ENCODE measurements around the gene MFSD11. TPM values are rescaled to one million over a fixed set of nuclear protein-coding genes. Genes with fewer than 3 reads are reported as not detected.

MFSD11 gene
- total RNA-seq, 1 experiment from 2014 or later = 40.4 TPM

DNA sequence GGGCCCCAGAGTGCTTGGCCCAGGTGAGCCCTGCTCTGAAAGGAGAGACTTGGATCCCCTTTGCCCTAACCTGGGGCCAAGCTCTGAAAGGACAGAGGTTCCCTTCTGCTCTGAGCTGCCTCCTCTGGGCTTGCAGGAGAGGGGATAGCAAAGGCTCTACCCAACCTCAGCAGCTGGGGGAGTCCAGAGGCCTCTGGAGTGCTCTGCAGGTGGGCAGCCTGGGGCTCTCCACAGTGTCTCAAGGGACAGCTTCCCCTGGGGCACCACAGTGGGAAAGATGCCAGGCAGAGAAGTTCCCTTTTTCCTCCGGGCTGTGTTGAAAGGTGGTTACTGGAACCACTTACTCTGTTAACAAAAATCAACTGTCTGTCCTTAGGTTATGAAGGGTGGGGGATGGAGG, 82.1 kb downstream of the MFSD11 start:
- no peaks in the 10 kb centered on the region for H3K27me3 Mint-ChIP-seq (ENCODE audit: insufficient read depth, unreplicated experiment)
- no peaks in the 10 kb centered on the region for H3K9me3 Mint-ChIP-seq (ENCODE audit: unreplicated experiment)
- ChIA-PET POLR2A (no interaction called here), CTCF (interaction anchor here (0.5 kb wide), 1 partner anchor 244 kb away, joined by 4 read pairs; no protein-coding TSS in a partner anchor)
- TF ChIP-seq, protein P1, sequence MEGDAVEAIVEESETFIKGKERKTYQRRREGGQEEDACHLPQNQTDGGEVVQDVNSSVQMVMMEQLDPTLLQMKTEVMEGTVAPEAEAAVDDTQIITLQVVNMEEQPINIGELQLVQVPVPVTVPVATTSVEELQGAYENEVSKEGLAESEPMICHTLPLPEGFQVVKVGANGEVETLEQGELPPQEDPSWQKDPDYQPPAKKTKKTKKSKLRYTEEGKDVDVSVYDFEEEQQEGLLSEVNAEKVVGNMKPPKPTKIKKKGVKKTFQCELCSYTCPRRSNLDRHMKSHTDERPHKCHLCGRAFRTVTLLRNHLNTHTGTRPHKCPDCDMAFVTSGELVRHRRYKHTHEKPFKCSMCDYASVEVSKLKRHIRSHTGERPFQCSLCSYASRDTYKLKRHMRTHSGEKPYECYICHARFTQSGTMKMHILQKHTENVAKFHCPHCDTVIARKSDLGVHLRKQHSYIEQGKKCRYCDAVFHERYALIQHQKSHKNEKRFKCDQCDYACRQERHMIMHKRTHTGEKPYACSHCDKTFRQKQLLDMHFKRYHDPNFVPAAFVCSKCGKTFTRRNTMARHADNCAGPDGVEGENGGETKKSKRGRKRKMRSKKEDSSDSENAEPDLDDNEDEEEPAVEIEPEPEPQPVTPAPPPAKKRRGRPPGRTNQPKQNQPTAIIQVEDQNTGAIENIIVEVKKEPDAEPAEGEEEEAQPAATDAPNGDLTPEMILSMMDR (IDR thresholded peaks at IDR 0.05; ENCODE audit: insufficient read depth in 1 of 2, low read depth in 1 of 2, low read length in 1 of 2, severe bottlenecking in 1 of 2, unreplicated experiment in 1 of 2) = no peak
- Histone ChIP-seq H3K27me3 (replicated peaks; ENCODE audit: control insufficient read depth, insufficient read depth, low read length) (no peaks in the 10 kb centered on the region), H3K36me3 (ENCODE audit: control insufficient read depth, insufficient read depth, low read length) (no peaks in the 10 kb centered on the region), H3K4me3 (ENCODE audit: low read depth, low read length) (no peak overlapping the region), H3K9me3 (no peaks in the 10 kb centered on the region), H3K4me1 (no peaks in the 10 kb centered on the region)
- H3K36me3 Mint-ChIP-seq (ENCODE audit: insufficient read depth, unreplicated experiment) = no peaks in the 10 kb centered on the region
- H3K4me3 Mint-ChIP-seq (ENCODE audit: unreplicated experiment) = no peak overlapping the region
- DNase-seq = no peak
- no peak overlapping the region for H3K27ac Mint-ChIP-seq (ENCODE audit: unreplicated experiment)
- H3K4me1 Mint-ChIP-seq (ENCODE audit: low read depth, unreplicated experiment) = no peaks in the 10 kb centered on the region
- BruUV-seq (replicated peaks) = no TSS peak
- intact Hi-C loops (cut with micrococcal nuclease; ENCODE audit: unreplicated experiment) = no loop called here

DNA sequence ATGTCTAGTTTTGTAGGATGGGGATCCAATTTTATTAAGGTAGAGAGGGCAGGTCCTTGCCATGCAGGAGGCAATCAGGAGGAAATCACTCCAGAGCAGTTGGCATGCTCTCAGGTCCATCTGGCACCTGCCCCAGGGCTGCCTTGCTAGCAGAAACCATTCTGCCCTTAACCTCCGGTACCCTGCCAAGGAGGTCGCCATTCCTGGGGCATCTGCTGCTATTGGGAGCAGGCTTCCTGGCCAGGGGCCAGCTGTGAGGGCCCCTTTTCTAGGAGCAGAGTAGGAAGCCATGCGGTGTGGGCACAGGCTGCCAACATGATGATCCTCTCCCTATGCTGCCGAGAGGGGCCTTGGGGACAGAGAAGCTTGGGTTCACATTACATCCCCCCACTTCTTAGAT, 82.6 kb downstream of the MFSD11 start:
- no peaks in the 10 kb centered on the region for H3K4me1 ChIP-seq
- CTCF ChIA-PET = interaction anchor here (0.5 kb wide), 1 partner anchor 243 kb away, joined by 4 read pairs; no protein-coding TSS in a partner anchor
- no peaks in the 10 kb centered on the region for H3K36me3 ChIP-seq (ENCODE audit: control insufficient read depth, insufficient read depth, low read length)
- Mint-ChIP-seq H3K4me3 (ENCODE audit: unreplicated experiment) (no peak overlapping the region), H3K9me3 (ENCODE audit: unreplicated experiment) (no peaks in the 10 kb centered on the region), H3K36me3 (ENCODE audit: insufficient read depth, unreplicated experiment) (no peaks in the 10 kb centered on the region), H3K27ac (ENCODE audit: unreplicated experiment) (no peak overlapping the region), H3K4me1 (ENCODE audit: low read depth, unreplicated experiment) (no peaks in the 10 kb centered on the region), H3K27me3 (ENCODE audit: insufficient read depth, unreplicated experiment) (no peaks in the 10 kb centered on the region)
- H3K27me3 ChIP-seq (replicated peaks; ENCODE audit: control insufficient read depth, insufficient read depth, low read length) = no peaks in the 10 kb centered on the region
- DNase-seq = no peak
- POLR2A ChIA-PET = no interaction called here
- H3K9me3 ChIP-seq = no peaks in the 10 kb centered on the region
- TF ChIP-seq, protein P1 (IDR thresholded peaks at IDR 0.05; ENCODE audit: insufficient read depth in 1 of 2, low read depth in 1 of 2, low read length in 1 of 2, severe bottlenecking in 1 of 2, unreplicated experiment in 1 of 2) = no peak
- no TSS peak for BruUV-seq (replicated peaks)
- intact Hi-C loops (cut with micrococcal nuclease; ENCODE audit: unreplicated experiment) = no loop called here
- no peak overlapping the region for H3K4me3 ChIP-seq (ENCODE audit: low read depth, low read length)

DNA sequence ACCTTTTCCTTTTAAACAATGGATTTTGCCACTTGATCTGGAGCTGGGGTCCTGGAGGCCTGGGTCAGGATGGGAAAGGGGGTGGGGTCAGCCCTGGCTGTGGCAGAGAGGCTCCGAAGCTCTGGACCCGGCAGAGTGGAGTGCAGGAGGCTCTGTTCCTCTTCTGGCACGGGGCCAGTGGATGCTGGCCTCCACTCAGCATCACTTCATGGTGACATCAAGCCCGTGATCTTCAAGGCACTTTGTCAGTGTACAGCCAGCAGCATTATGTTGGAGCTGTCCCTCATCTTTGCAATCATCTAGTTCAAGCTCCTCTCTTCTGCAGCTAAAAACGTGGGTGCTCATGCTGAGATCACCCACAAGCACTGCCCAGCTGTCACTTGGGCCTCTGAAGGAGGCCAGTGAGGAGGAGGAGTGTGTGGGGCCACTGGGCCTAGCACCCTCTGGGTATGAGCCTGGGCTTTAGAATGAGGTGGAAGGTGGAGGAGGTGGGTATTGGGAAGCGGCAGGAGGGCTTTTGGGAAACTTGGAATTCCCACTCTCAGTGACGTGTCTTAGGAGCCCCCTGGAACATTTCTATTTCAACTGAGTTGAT, 84.4 kb downstream of the MFSD11 start:
- H3K4me1 Mint-ChIP-seq (ENCODE audit: low read depth, unreplicated experiment) = no peaks in the 10 kb centered on the region
- no peak overlapping the region for H3K4me3 Mint-ChIP-seq (ENCODE audit: unreplicated experiment)
- H3K9me3 Mint-ChIP-seq (ENCODE audit: unreplicated experiment) = no peaks in the 10 kb centered on the region
- Histone ChIP-seq H3K36me3 (ENCODE audit: control insufficient read depth, insufficient read depth, low read length) (no peaks in the 10 kb centered on the region), H3K27me3 (replicated peaks; ENCODE audit: control insufficient read depth, insufficient read depth, low read length) (no peaks in the 10 kb centered on the region), H3K4me1 (no peaks in the 10 kb centered on the region), H3K4me3 (ENCODE audit: low read depth, low read length) (no peak overlapping the region), H3K9me3 (no peaks in the 10 kb centered on the region)
- TF ChIP-seq, protein P1 (IDR thresholded peaks at IDR 0.05; ENCODE audit: insufficient read depth in 1 of 2, low read depth in 1 of 2, low read length in 1 of 2, severe bottlenecking in 1 of 2, unreplicated experiment in 1 of 2) = no peak
- no peak overlapping the region for H3K27ac Mint-ChIP-seq (ENCODE audit: unreplicated experiment)
- peaks cover 4% of the 10 kb centered on the region for H3K27me3 Mint-ChIP-seq (ENCODE audit: insufficient read depth, unreplicated experiment)
- BruUV-seq (replicated peaks) = no TSS peak
- CTCF ChIA-PET = interaction anchor here (0.7 kb wide), 1 partner anchor 25 kb away, joined by 3 read pairs; no protein-coding TSS in a partner anchor
- DNase-seq = no peak
- intact Hi-C loops (cut with micrococcal nuclease; ENCODE audit: unreplicated experiment) = no loop called here
- POLR2A ChIA-PET = no interaction called here
- H3K36me3 Mint-ChIP-seq (ENCODE audit: insufficient read depth, unreplicated experiment) = no peaks in the 10 kb centered on the region
